Measurements from ENCODE around the gene AVP. TPM values are rescaled to one million over a fixed set of nuclear protein-coding genes. Genes with fewer than 3 reads are reported as not detected.

The AVP gene
- total and polyA plus RNA-seq, 2 of the 13 experiments (the other 11 are each of a cell fraction or from before 2014, with no cell fraction given), result 0.12 TPM; not detected in 1

DNA sequence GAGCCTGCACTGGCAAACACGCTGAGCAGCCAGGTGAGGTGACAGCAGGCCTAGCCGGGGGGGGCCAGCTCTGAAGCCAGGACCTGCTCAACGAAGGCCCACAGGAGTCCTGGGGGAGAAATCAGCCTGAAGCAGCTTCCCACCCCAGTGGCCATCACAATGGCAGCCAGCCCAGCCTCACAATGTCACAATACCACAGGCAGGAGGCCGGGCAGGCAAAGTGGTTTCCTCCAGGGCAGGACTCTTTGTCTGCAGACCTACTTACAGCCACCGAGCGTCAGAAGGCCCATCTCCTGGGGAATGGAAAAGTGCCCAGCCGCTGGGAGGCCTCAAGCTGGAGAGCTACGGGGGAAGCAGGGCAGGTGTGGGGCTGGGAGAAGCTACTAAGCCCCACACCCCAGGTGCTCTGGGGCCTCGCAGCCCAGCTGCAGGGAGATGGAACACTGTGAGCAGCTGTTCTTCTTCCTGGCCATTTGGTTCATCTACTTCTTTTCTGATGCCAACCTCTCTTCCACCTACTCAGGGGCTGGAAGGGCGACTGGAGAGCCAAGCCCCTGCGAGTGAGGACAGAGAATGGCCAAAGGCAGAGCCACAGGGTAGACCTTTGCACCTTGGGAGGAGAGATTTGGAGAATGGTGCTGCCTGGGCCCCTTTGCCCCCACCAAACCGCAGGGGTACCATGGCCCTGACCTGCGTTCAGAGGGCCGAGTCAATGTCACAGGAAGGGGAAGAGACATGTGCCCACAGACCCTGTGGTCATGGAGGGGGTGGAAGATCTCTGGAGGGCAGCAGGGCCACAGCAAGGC lies 22.3 kb upstream of the AVP start (continued):
- TF ChIP-seq NKX3-1 (CRISPR knock-in tag; IDR thresholded peaks at IDR 0.05), result no peak
- TF ChIP-seq, protein P1, sequence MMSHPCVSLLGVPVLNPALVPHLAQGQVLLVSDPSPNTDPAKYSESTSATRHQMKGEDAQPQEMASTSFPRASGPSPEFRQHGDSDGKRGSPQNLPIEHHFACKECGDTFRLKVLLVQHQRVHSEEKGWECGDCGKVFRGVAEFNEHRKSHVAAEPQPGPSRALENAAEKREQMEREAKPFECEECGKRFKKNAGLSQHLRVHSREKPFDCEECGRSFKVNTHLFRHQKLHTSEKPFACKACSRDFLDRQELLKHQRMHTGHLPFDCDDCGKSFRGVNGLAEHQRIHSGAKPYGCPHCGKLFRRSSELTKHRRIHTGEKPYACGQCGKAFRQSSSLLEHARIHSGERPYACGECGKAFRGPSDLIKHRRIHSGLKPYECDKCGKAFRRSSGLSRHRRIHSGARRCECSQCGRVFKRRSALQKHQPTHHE (CRISPR knock-in tag; IDR thresholded peaks at IDR 0.05; ENCODE audit: borderline replicate concordance), result no peak
- no peak for TF ChIP-seq ZNF383 (CRISPR knock-in tag; IDR thresholded peaks at IDR 0.05; ENCODE audit: borderline replicate concordance)
- TF ChIP-seq ELK4 (CRISPR knock-in tag; IDR thresholded peaks at IDR 0.05; ENCODE audit: borderline replicate concordance), result no peak
- no peak; the same call in 1 of the 2 replicates for TF ChIP-seq MXD4 (CRISPR knock-in tag; IDR thresholded peaks at IDR 0.05)
- peak; percentile 61; the same call in 1 of the 2 replicates for TF ChIP-seq HIVEP1 (CRISPR knock-in tag; IDR thresholded peaks at IDR 0.05)
- TF ChIP-seq ZMYM2 (CRISPR knock-in tag; IDR thresholded peaks at IDR 0.05), result peak; percentile 97
- TF ChIP-seq SATB2 (CRISPR knock-in tag; IDR thresholded peaks at IDR 0.05), result no peak
- 0 out of 2 replicates have a peak, but pooled peaks have one; percentile 32 for TF ChIP-seq MIER3 (CRISPR knock-in tag; IDR thresholded peaks at IDR 0.05; ENCODE audit: borderline replicate concordance)
- TF ChIP-seq ZNF784 (CRISPR knock-in tag; IDR thresholded peaks at IDR 0.05; ENCODE audit: borderline replicate concordance), result no peak; the same call in 1 of the 2 replicates
- no peak for TF ChIP-seq TRIM24 (CRISPR knock-in tag; IDR thresholded peaks at IDR 0.05)
- no peak for TF ChIP-seq U2AF2 (IDR thresholded peaks at IDR 0.05; ENCODE audit: low read depth, low read length)
- TF ChIP-seq ETV5 (CRISPR knock-in tag; IDR thresholded peaks at IDR 0.05; ENCODE audit: borderline replicate concordance), result peak; percentile 92
- TF ChIP-seq ZEB1 (IDR thresholded peaks at IDR 0.05; ENCODE audit: insufficient replicate concordance, low read depth), result peak; percentile 66
- TF ChIP-seq MTA1 (CRISPR knock-in tag; IDR thresholded peaks at IDR 0.05; ENCODE audit: borderline replicate concordance), result peak; percentile 97; the same call in 1 of the 2 replicates
- TF ChIP-seq ZNF652 (CRISPR knock-in tag; IDR thresholded peaks at IDR 0.05; ENCODE audit: borderline replicate concordance, low read depth), result peak; percentile 41; the same call in 1 of the 2 replicates
- TF ChIP-seq ZNF557 (CRISPR knock-in tag; IDR thresholded peaks at IDR 0.05), result no peak
- TF ChIP-seq, protein P2, sequence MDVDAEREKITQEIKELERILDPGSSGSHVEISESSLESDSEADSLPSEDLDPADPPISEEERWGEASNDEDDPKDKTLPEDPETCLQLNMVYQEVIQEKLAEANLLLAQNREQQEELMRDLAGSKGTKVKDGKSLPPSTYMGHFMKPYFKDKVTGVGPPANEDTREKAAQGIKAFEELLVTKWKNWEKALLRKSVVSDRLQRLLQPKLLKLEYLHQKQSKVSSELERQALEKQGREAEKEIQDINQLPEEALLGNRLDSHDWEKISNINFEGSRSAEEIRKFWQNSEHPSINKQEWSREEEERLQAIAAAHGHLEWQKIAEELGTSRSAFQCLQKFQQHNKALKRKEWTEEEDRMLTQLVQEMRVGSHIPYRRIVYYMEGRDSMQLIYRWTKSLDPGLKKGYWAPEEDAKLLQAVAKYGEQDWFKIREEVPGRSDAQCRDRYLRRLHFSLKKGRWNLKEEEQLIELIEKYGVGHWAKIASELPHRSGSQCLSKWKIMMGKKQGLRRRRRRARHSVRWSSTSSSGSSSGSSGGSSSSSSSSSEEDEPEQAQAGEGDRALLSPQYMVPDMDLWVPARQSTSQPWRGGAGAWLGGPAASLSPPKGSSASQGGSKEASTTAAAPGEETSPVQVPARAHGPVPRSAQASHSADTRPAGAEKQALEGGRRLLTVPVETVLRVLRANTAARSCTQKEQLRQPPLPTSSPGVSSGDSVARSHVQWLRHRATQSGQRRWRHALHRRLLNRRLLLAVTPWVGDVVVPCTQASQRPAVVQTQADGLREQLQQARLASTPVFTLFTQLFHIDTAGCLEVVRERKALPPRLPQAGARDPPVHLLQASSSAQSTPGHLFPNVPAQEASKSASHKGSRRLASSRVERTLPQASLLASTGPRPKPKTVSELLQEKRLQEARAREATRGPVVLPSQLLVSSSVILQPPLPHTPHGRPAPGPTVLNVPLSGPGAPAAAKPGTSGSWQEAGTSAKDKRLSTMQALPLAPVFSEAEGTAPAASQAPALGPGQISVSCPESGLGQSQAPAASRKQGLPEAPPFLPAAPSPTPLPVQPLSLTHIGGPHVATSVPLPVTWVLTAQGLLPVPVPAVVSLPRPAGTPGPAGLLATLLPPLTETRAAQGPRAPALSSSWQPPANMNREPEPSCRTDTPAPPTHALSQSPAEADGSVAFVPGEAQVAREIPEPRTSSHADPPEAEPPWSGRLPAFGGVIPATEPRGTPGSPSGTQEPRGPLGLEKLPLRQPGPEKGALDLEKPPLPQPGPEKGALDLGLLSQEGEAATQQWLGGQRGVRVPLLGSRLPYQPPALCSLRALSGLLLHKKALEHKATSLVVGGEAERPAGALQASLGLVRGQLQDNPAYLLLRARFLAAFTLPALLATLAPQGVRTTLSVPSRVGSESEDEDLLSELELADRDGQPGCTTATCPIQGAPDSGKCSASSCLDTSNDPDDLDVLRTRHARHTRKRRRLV (CRISPR knock-in tag; IDR thresholded peaks at IDR 0.05), result 0 out of 2 replicates have a peak, but pooled peaks have one; percentile 30
- peak; percentile 64; the same call in 1 of the 2 replicates for TF ChIP-seq ZNF501 (CRISPR knock-in tag; IDR thresholded peaks at IDR 0.05)

Measured in HepG2 (cell line).